Measurements from ENCODE around the gene MPDZ.

- TF ChIP-seq TAF1 (IDR thresholded peaks at IDR 0.05; ENCODE audit: low read depth, low read length) (no peak), POLR2AphosphoS5 (IDR thresholded peaks at IDR 0.05; ENCODE audit: low read depth, low read length) (no peak), POLR2A (IDR thresholded peaks at IDR 0.05; ENCODE audit: low read depth, low read length) (no peak)
These were observed 142.1 kb downstream of the MPDZ start for GRCh38 chr9:13137426-13137825.
